Tibial nerve (tissue), 4 donors: Measurements from ENCODE around the gene YPEL2. TPM values are rescaled to one million over a fixed set of nuclear protein-coding genes. Genes with fewer than 3 reads are reported as not detected.

Experiments
- DNase-seq, 2 donors: peaks; one replicate each; pipeline ENCODE4 v3.0.0-alpha.2; 2019; ENCODE audit warnings: low spot score in 2 of 2
- H3K27ac ChIP-seq, 4 donors: fragments of 200-600 bp; sonication (generic) in 3 of 4; one replicate each; pipeline ENCODE4 v1.5.1; 2017 to 2019; ENCODE audit warnings: mild to moderate bottlenecking in 1 of 4
- H3K27me3 ChIP-seq, 2 donors: fragments of 200-600 bp; sonication (generic) in 1 of 2; one replicate each; pipeline versions ENCODE4 v1.5.1 to v1.6.0; 2017 to 2019
- H3K36me3 ChIP-seq, 3 donors: fragments of 200-600 bp; sonication (generic); one replicate each; pipeline ENCODE4 v1.5.1; 2018 to 2019
- H3K4me1 ChIP-seq, 4 donors: fragments of 200-600 bp; sonication (generic) in 3 of 4; one replicate each; pipeline ENCODE4 v1.5.1; 2017 to 2019
- H3K4me3 ChIP-seq, 4 donors: fragments of 200-600 bp; sonication (generic) in 3 of 4; one replicate each; pipeline ENCODE4 v1.5.1; 2017 to 2019; ENCODE audit warnings: mild to moderate bottlenecking in 1 of 4, moderate library complexity in 1 of 4
- H3K9me3 ChIP-seq, 4 donors: fragments of 200-600 bp; sonication (generic) in 3 of 4; one replicate each; pipeline ENCODE4 v1.5.1; 2017 to 2019
- CTCF ChIP-seq, 5 experiments: fragments of 200-600 bp in 3 of 5; fragments of 450-650 bp in 2 of 5; sonication (generic) in 3 of 5; IDR thresholded peaks; one replicate each; pipeline ENCODE4 v1.5.1; 2016 to 2019; ENCODE audit warnings: antibody characterized with exemption in 5 of 5, mild to moderate bottlenecking in 3 of 5, moderate library complexity in 2 of 5
- EP300 ChIP-seq, 2 donors: sonication (generic); formaldehyde crosslinking; IDR thresholded peaks; one replicate each; pipeline ENCODE4 v1.6.1; 2017; ENCODE audit warnings: antibody characterized with exemption in 2 of 2, mild to moderate bottlenecking in 1 of 2
- POLR2A ChIP-seq, 2 donors: fragments of 450-650 bp; IDR thresholded peaks; one replicate each; pipeline ENCODE4 v1.6.1; 2017; ENCODE audit warnings: antibody characterized with exemption in 2 of 2, mild to moderate bottlenecking in 2 of 2, moderate library complexity in 2 of 2
- WGBS, 2 donors: methylation state at CpG; one replicate each; pipeline ENCODE4 v1.1.5; 2018; 5-methylcytosine and 5-hydroxymethylcytosine counted together
- total RNA-seq, 4 donors: library from RNA; depleted of rRNA; stranded (reverse); fragments of >200 nt; gene quantifications; one replicate each; pipeline ENCODE4 v1.1.0, GENCODE V29; 2016

The YPEL2 gene
- total RNA-seq, 4 donors from 2014 or later, result 33.6 to 59.9 (median 48.7) TPM

GRCh38 chr17:59378675-59379074 lies 47.2 kb downstream of the YPEL2 start:
- Histone ChIP-seq H3K36me3 (no peaks in the 10 kb centered on the region), H3K27ac (peak overlapping the region in 3 of 4 donors; percentile 34 to 97 (median 95)), H3K4me3 (no peak overlapping the region), H3K27me3 (no peaks in the 10 kb centered on the region), H3K9me3 (no peaks in the 10 kb centered on the region), H3K4me1 (peaks cover 0 to 90% (median 63%) of the 10 kb centered on the region in 4 donors)
- WGBS, 2 donors, result 35 to 39% methylated on average over 4 of the region's 4 CpGs
- TF ChIP-seq CTCF (IDR thresholded peaks at IDR 0.05) (no peak), POLR2A (IDR thresholded peaks at IDR 0.05) (no peak), EP300 (IDR thresholded peaks at IDR 0.05) (no peak)
- no peak for DNase-seq

- no peak for DNase-seq
- H3K4me3 ChIP-seq, result no peak overlapping the region
- TF ChIP-seq CTCF (IDR thresholded peaks at IDR 0.05), result no peak
- TF ChIP-seq EP300 (IDR thresholded peaks at IDR 0.05), result no peak
- TF ChIP-seq POLR2A (IDR thresholded peaks at IDR 0.05), result no peak
- H3K27me3 ChIP-seq, result no peaks in the 10 kb centered on the region
- peak overlapping the region in 3 of 4 donors; percentile 24 to 92 (median 84) for H3K27ac ChIP-seq
- H3K9me3 ChIP-seq, result no peaks in the 10 kb centered on the region
- 84 to 88% methylated on average over 3 of the region's 3 CpGs for WGBS, 2 donors
- peaks cover 0 to 79% (median 49%) of the 10 kb centered on the region in 4 donors for H3K4me1 ChIP-seq
- no peaks in the 10 kb centered on the region for H3K36me3 ChIP-seq
Measured at GRCh38 chr17:59380474-59380873, 49.0 kb downstream of the YPEL2 start.

GRCh38 chr17:59381716-59382570 lies 50.5 kb downstream of the YPEL2 start:
- no peaks in the 10 kb centered on the region for H3K9me3 ChIP-seq
- H3K27me3 ChIP-seq, result no peaks in the 10 kb centered on the region
- DNase-seq, result peak in 1 of 2 donors; percentile 47

GRCh38 chr17:59383893-59384292 lies 52.4 kb downstream of the YPEL2 start:
- Histone ChIP-seq H3K27me3 (no peaks in the 10 kb centered on the region), H3K36me3 (no peaks in the 10 kb centered on the region), H3K27ac (no peak overlapping the region), H3K4me1 (peaks cover 0 to 61% (median 23%) of the 10 kb centered on the region in 4 donors), H3K9me3 (no peaks in the 10 kb centered on the region), H3K4me3 (no peak overlapping the region)
- TF ChIP-seq CTCF (IDR thresholded peaks at IDR 0.05) (no peak), POLR2A (IDR thresholded peaks at IDR 0.05) (no peak), EP300 (IDR thresholded peaks at IDR 0.05) (no peak)
- 94 to 97% methylated on average over 4 of the region's 4 CpGs for WGBS, 2 donors
- DNase-seq, result no peak

More at GRCh38 chr17:59381716-59382570, 50.5 kb downstream of the YPEL2 start:
- Histone ChIP-seq H3K27ac (peak overlapping the region; percentile 24 to 92 (median 62)), H3K36me3 (no peaks in the 10 kb centered on the region), H3K4me3 (no peak overlapping the region), H3K4me1 (peaks cover 0 to 66% (median 40%) of the 10 kb centered on the region in 4 donors)
- TF ChIP-seq POLR2A (IDR thresholded peaks at IDR 0.05), result no peak
- TF ChIP-seq CTCF (IDR thresholded peaks at IDR 0.05), result no peak
- TF ChIP-seq EP300 (IDR thresholded peaks at IDR 0.05), result no peak
- WGBS, 2 donors, result 40 to 51% methylated on average over 8 of the region's 8 CpGs
